GM23338 (cell line): ENCODE data around the gene MRAP. TPM values are rescaled to one million over a fixed set of nuclear protein-coding genes. Genes with fewer than 3 reads are reported as not detected.

Experiments used
- ATAC-seq: fragments of 200-7000 bp; cut with Tn5 transposase; 3 replicates; pipeline ENCODE4 v1.9.1; 2020
- DNase-seq: peaks from one replicate; pipeline ENCODE4 v3.0.0-alpha.2; 2015; ENCODE audit warnings: low spot score
- H2AFZ ChIP-seq: fragments of 200-600 bp; sonication (generic); 2 replicates; pipeline ENCODE4 v1.8.0; 2016; ENCODE audit warnings: antibody characterized with exemption, mild to moderate bottlenecking, moderate library complexity
- H3F3A ChIP-seq: fragments of 200-600 bp; sonication (generic); replicated peaks from 2 replicates; pipeline ENCODE4 v1.8.0; 2017; ENCODE audit warnings: antibody characterized with exemption, mixed run types, low read depth
- H3K27ac ChIP-seq: fragments of 200-600 bp; sonication (generic); 2 replicates; pipeline ENCODE4 v1.6.1; 2016; ENCODE audit warnings: low read depth
- H3K27me3 ChIP-seq: fragments of 200-600 bp; sonication (generic); 2 replicates; pipeline ENCODE4 v1.8.0; 2016; ENCODE audit warnings: mild to moderate bottlenecking, mixed run types, moderate library complexity; ENCODE audit not compliant: insufficient read depth
- H3K36me3 ChIP-seq: fragments of 200-600 bp; sonication (generic); 2 replicates; pipeline ENCODE4 v1.8.0; 2016; ENCODE audit warnings: mild to moderate bottlenecking; ENCODE audit not compliant: insufficient read depth
- H3K4me1 ChIP-seq: fragments of 200-600 bp; sonication (generic); 2 replicates; pipeline ENCODE4 v1.8.0; 2016; ENCODE audit warnings: mild to moderate bottlenecking, moderate library complexity; ENCODE audit not compliant: insufficient read depth
- H3K4me2 ChIP-seq: fragments of 200-600 bp; sonication (generic); 2 replicates; pipeline ENCODE4 v1.7.1; 2017; ENCODE audit warnings: mixed run types
- H3K4me3 ChIP-seq: fragments of 200-600 bp; sonication (generic); 2 replicates; pipeline ENCODE4 v1.6.1; 2016; ENCODE audit warnings: mixed run types
- H3K79me2 ChIP-seq: fragments of 200-600 bp; sonication (generic); replicated peaks from 2 replicates; pipeline ENCODE4 v1.8.0; 2017; ENCODE audit warnings: mild to moderate bottlenecking; ENCODE audit not compliant: insufficient read depth
- H3K9me2 ChIP-seq: fragments of 200-600 bp; sonication (generic); 2 replicates; pipeline ENCODE4 v1.8.0; 2017; ENCODE audit not compliant: insufficient read depth
- H4K20me1 ChIP-seq: fragments of 200-600 bp; sonication (generic); replicated peaks from 2 replicates; pipeline ENCODE4 v1.8.0; 2017; ENCODE audit warnings: mild to moderate bottlenecking; ENCODE audit not compliant: insufficient read depth
- H3K27ac Mint-ChIP-seq: 2 replicates; pipeline ENCODE4 v1.8.0; 2020; ENCODE audit warnings: inconsistent platforms, mild to moderate bottlenecking, moderate library complexity, mixed read lengths
- H3K27me3 Mint-ChIP-seq: 3 replicates; pipeline ENCODE4 v1.8.0; 2022; ENCODE audit warnings: low read depth, mild to moderate bottlenecking, moderate library complexity, mixed read lengths, inconsistent platforms; ENCODE audit not compliant: insufficient read depth, poor library complexity
- H3K36me3 Mint-ChIP-seq: 3 replicates; pipeline ENCODE4 v1.8.0; 2021; ENCODE audit warnings: low read depth, mild to moderate bottlenecking, inconsistent platforms, moderate library complexity, mixed read lengths
- H3K4me1 Mint-ChIP-seq: 3 replicates; pipeline ENCODE4 v1.8.0; 2020; ENCODE audit warnings: mild to moderate bottlenecking, inconsistent platforms, mixed read lengths
- H3K4me3 Mint-ChIP-seq: 3 replicates; pipeline ENCODE4 v1.8.0; 2021; ENCODE audit warnings: moderate library complexity, mild to moderate bottlenecking, inconsistent platforms, mixed read lengths
- H3K9me3 Mint-ChIP-seq: 3 replicates; pipeline ENCODE4 v1.8.0; 2020; ENCODE audit warnings: moderate library complexity, mild to moderate bottlenecking, inconsistent platforms, mixed read lengths
- CREB1 ChIP-seq: fragments of 250-450 bp; sonication (Bioruptor Pico); IDR thresholded peaks from 2 replicates; pipeline ENCODE4 v1.5.0; 2020; ENCODE audit warnings: low read depth, mild to moderate bottlenecking, moderate library complexity
- JUNB ChIP-seq: IDR thresholded peaks from one replicate; pipeline ENCODE4 v1.6.1; 2016; ENCODE audit warnings: antibody characterized with exemption; ENCODE audit not compliant: unreplicated experiment
- NANOG ChIP-seq: IDR thresholded peaks from 2 replicates; pipeline ENCODE4 v1.6.1; 2016; ENCODE audit warnings: antibody characterized with exemption, borderline replicate concordance
- POLR2AphosphoS5 ChIP-seq: IDR thresholded peaks from 2 replicates; pipeline ENCODE4 v1.6.1; 2016; ENCODE audit warnings: antibody characterized with exemption, low read depth
- polyA plus RNA-seq: library from polyadenylated mRNA; unstranded; fragments of >200 nt; fragmentation: Nextera tagmentation; extraction: Ambion mirVana; gene quantifications from 2 replicates; pipeline ENCODE4 v1.2.1, GENCODE V29; 2016
- total RNA-seq: library from RNA; depleted of rRNA; stranded (reverse); fragments of >200 nt; shearing (Covaris generic); gene quantifications from 2 replicates; pipeline ENCODE4 v1.2.3, GENCODE V29; 2014
- TF ChIP-seq, protein P1 (sequence below): IDR thresholded peaks from 2 replicates; pipeline ENCODE4 v1.6.1; 2016; ENCODE audit warnings: antibody characterized with exemption
- TF ChIP-seq, protein P2 (sequence below), 2 experiments: fragments of 200-600 bp in 1 of 2; sonication (generic) in 1 of 2; conservative IDR thresholded peaks; 2 replicates each; pipeline versions ENCODE4 v1.5.1 to v1.6.1; 2016 to 2017; ENCODE audit warnings: antibody characterized with exemption in 2 of 2, low read depth in 2 of 2, mild to moderate bottlenecking in 2 of 2, moderate library complexity in 1 of 2
- TF ChIP-seq, protein P3 (sequence below): IDR thresholded peaks from one replicate; pipeline ENCODE4 v1.6.1; 2018; ENCODE audit warnings: antibody characterized with exemption; ENCODE audit not compliant: unreplicated experiment
- TF ChIP-seq, protein P4 (sequence below): fragments of 250-450 bp; sonication (Bioruptor Pico); IDR thresholded peaks from 2 replicates; pipeline ENCODE4 v1.5.0; 2020; ENCODE audit warnings: mild to moderate bottlenecking, moderate library complexity

The MRAP gene
- total and polyA plus RNA-seq, 2 experiments from 2014 or later = 0.78 TPM; not detected in 1

DNA sequence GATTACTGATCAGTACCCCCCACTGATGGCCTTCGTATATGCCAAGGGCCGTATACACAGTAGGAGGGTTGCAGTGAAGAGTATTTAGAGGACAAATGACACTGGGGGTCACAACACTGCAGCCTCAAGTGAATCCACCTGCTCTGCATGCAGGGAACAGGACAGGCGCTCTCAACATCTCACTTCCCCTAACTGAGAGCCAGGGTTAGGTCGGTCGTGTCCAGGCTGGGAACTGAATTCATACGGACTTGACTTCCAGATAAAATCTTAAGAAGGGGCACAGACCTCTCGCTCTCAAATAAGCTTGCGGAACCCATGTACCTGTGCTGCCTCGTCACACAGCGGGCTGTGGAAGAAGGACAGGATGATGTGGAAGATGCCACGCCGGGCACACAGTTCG, 22.8 kb downstream of the MRAP start:
- no peak overlapping the region for H3K27ac ChIP-seq
- no peak overlapping the region for H3K4me2 ChIP-seq
- peaks cover 11% of the 10 kb centered on the region for H4K20me1 ChIP-seq
- H3K27me3 Mint-ChIP-seq = peaks cover 4% of the 10 kb centered on the region
- peaks cover 72% of the 10 kb centered on the region for H3K36me3 ChIP-seq
- no peaks in the 10 kb centered on the region for H3K9me3 Mint-ChIP-seq
- H3K79me2 ChIP-seq = no peaks in the 10 kb centered on the region
- H3K4me3 Mint-ChIP-seq = no peak overlapping the region
- H3K9me2 ChIP-seq = no peaks in the 10 kb centered on the region
- TF ChIP-seq JUNB (no peak), NANOG (no peak), POLR2AphosphoS5 (no peak), CREB1 (CRISPR knock-in tag) (no peak)
- TF ChIP-seq, protein P1, sequence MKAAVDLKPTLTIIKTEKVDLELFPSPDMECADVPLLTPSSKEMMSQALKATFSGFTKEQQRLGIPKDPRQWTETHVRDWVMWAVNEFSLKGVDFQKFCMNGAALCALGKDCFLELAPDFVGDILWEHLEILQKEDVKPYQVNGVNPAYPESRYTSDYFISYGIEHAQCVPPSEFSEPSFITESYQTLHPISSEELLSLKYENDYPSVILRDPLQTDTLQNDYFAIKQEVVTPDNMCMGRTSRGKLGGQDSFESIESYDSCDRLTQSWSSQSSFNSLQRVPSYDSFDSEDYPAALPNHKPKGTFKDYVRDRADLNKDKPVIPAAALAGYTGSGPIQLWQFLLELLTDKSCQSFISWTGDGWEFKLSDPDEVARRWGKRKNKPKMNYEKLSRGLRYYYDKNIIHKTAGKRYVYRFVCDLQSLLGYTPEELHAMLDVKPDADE = no peak
- TF ChIP-seq, protein P2, sequence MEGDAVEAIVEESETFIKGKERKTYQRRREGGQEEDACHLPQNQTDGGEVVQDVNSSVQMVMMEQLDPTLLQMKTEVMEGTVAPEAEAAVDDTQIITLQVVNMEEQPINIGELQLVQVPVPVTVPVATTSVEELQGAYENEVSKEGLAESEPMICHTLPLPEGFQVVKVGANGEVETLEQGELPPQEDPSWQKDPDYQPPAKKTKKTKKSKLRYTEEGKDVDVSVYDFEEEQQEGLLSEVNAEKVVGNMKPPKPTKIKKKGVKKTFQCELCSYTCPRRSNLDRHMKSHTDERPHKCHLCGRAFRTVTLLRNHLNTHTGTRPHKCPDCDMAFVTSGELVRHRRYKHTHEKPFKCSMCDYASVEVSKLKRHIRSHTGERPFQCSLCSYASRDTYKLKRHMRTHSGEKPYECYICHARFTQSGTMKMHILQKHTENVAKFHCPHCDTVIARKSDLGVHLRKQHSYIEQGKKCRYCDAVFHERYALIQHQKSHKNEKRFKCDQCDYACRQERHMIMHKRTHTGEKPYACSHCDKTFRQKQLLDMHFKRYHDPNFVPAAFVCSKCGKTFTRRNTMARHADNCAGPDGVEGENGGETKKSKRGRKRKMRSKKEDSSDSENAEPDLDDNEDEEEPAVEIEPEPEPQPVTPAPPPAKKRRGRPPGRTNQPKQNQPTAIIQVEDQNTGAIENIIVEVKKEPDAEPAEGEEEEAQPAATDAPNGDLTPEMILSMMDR (conservative IDR thresholded peaks at IDR 0.05; ENCODE audit: low read depth in 2 of 2) = no peak
- TF ChIP-seq, protein P3, sequence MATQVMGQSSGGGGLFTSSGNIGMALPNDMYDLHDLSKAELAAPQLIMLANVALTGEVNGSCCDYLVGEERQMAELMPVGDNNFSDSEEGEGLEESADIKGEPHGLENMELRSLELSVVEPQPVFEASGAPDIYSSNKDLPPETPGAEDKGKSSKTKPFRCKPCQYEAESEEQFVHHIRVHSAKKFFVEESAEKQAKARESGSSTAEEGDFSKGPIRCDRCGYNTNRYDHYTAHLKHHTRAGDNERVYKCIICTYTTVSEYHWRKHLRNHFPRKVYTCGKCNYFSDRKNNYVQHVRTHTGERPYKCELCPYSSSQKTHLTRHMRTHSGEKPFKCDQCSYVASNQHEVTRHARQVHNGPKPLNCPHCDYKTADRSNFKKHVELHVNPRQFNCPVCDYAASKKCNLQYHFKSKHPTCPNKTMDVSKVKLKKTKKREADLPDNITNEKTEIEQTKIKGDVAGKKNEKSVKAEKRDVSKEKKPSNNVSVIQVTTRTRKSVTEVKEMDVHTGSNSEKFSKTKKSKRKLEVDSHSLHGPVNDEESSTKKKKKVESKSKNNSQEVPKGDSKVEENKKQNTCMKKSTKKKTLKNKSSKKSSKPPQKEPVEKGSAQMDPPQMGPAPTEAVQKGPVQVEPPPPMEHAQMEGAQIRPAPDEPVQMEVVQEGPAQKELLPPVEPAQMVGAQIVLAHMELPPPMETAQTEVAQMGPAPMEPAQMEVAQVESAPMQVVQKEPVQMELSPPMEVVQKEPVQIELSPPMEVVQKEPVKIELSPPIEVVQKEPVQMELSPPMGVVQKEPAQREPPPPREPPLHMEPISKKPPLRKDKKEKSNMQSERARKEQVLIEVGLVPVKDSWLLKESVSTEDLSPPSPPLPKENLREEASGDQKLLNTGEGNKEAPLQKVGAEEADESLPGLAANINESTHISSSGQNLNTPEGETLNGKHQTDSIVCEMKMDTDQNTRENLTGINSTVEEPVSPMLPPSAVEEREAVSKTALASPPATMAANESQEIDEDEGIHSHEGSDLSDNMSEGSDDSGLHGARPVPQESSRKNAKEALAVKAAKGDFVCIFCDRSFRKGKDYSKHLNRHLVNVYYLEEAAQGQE = no peak
- TF ChIP-seq, protein P4, sequence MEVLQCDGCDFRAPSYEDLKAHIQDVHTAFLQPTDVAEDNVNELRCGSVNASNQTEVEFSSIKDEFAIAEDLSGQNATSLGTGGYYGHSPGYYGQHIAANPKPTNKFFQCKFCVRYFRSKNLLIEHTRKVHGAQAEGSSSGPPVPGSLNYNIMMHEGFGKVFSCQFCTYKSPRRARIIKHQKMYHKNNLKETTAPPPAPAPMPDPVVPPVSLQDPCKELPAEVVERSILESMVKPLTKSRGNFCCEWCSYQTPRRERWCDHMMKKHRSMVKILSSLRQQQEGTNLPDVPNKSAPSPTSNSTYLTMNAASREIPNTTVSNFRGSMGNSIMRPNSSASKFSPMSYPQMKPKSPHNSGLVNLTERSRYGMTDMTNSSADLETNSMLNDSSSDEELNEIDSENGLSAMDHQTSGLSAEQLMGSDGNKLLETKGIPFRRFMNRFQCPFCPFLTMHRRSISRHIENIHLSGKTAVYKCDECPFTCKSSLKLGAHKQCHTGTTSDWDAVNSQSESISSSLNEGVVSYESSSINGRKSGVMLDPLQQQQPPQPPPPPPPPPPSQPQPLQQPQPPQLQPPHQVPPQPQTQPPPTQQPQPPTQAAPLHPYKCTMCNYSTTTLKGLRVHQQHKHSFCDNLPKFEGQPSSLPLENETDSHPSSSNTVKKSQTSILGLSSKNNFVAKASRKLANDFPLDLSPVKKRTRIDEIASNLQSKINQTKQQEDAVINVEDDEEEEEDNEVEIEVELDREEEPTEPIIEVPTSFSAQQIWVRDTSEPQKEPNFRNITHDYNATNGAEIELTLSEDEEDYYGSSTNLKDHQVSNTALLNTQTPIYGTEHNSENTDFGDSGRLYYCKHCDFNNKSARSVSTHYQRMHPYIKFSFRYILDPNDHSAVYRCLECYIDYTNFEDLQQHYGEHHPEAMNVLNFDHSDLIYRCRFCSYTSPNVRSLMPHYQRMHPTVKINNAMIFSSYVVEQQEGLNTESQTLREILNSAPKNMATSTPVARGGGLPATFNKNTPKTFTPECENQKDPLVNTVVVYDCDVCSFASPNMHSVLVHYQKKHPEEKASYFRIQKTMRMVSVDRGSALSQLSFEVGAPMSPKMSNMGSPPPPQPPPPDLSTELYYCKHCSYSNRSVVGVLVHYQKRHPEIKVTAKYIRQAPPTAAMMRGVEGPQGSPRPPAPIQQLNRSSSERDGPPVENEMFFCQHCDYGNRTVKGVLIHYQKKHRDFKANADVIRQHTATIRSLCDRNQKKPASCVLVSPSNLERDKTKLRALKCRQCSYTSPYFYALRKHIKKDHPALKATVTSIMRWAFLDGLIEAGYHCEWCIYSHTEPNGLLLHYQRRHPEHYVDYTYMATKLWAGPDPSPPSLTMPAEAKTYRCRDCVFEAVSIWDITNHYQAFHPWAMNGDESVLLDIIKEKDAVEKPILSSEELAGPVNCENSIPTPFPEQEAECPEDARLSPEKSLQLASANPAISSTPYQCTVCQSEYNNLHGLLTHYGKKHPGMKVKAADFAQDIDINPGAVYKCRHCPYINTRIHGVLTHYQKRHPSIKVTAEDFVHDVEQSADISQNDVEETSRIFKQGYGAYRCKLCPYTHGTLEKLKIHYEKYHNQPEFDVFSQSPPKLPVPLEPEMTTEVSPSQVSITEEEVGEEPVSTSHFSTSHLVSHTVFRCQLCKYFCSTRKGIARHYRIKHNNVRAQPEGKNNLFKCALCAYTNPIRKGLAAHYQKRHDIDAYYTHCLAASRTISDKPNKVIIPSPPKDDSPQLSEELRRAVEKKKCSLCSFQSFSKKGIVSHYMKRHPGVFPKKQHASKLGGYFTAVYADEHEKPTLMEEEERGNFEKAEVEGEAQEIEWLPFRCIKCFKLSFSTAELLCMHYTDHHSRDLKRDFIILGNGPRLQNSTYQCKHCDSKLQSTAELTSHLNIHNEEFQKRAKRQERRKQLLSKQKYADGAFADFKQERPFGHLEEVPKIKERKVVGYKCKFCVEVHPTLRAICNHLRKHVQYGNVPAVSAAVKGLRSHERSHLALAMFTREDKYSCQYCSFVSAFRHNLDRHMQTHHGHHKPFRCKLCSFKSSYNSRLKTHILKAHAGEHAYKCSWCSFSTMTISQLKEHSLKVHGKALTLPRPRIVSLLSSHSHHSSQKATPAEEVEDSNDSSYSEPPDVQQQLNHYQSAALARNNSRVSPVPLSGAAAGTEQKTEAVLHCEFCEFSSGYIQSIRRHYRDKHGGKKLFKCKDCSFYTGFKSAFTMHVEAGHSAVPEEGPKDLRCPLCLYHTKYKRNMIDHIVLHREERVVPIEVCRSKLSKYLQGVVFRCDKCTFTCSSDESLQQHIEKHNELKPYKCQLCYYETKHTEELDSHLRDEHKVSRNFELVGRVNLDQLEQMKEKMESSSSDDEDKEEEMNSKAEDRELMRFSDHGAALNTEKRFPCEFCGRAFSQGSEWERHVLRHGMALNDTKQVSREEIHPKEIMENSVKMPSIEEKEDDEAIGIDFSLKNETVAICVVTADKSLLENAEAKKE = no peak
- no peak overlapping the region for H3K4me3 ChIP-seq
- H3K27ac Mint-ChIP-seq = no peak overlapping the region
- DNase-seq (no peak), ATAC-seq (no peak)
- H3K4me1 Mint-ChIP-seq = no peaks in the 10 kb centered on the region
- no peak overlapping the region for H2AFZ ChIP-seq
- no peaks in the 10 kb centered on the region for H3K27me3 ChIP-seq
- H3K4me1 ChIP-seq = no peaks in the 10 kb centered on the region
- no peaks in the 10 kb centered on the region for H3F3A ChIP-seq
- peaks cover 96% of the 10 kb centered on the region for H3K36me3 Mint-ChIP-seq
